Calu3 (cell line): ENCODE measurements around the gene STK4. TPM values are rescaled to one million over a fixed set of nuclear protein-coding genes. Genes with fewer than 3 reads are reported as not detected.
A peak's percentile ranks its signal among the peaks of the same experiment; 100 is the strongest.

Experiments
- BruUV-seq: library from RNA; stranded (reverse); fragments of 400-500 nt; replicated peaks from 2 replicates; lab custom pipeline; 2021; lab: Mats Ljungman, UMichigan
- CTCF ChIA-PET: fragments of 300-600 bp; sonication (Branson Sonifier 250); formaldehyde crosslinking; loops from one replicate; lab custom pipeline; 2022; ENCODE audit warnings: antibody characterized with exemption; lab: Charles Lee
- DNase-seq: peaks from one replicate; pipeline ENCODE4 v3.0.0; 2022
- H3K27ac Mint-ChIP-seq: one replicate; pipeline ENCODE4 v1.8.0; 2022; ENCODE audit warnings: mixed read lengths; ENCODE audit not compliant: unreplicated experiment
- H3K27me3 Mint-ChIP-seq: one replicate; pipeline ENCODE4 v1.8.0; 2022; ENCODE audit warnings: mixed read lengths; ENCODE audit not compliant: unreplicated experiment
- H3K36me3 Mint-ChIP-seq: one replicate; pipeline ENCODE4 v1.8.0; 2022; ENCODE audit warnings: mild to moderate bottlenecking, moderate library complexity, mixed read lengths; ENCODE audit not compliant: insufficient read depth, unreplicated experiment
- H3K4me1 Mint-ChIP-seq: one replicate; pipeline ENCODE4 v1.8.0; 2022; ENCODE audit warnings: mild to moderate bottlenecking, low read depth, mixed read lengths; ENCODE audit not compliant: unreplicated experiment
- H3K4me3 Mint-ChIP-seq: one replicate; pipeline ENCODE4 v1.8.0; 2022; ENCODE audit warnings: mild to moderate bottlenecking, low read depth, moderate library complexity, mixed read lengths; ENCODE audit not compliant: unreplicated experiment
- H3K9me3 Mint-ChIP-seq: one replicate; pipeline ENCODE4 v1.8.0; 2022; ENCODE audit warnings: low read depth, mixed read lengths; ENCODE audit not compliant: unreplicated experiment
- intact Hi-C: fragments of 100-400 bp; cut with micrococcal nuclease; formaldehyde crosslinking; loops from one replicate; pipeline ENCODE4 v1.10.0; 2022; ENCODE audit not compliant: unreplicated experiment
- total RNA-seq: library from RNA; stranded (reverse); gene quantifications from 2 replicates; pipeline ENCODE4 v1.2.3, GENCODE V29; 2022
- TF ChIP-seq, protein P1 (sequence below): fragments of 200-600 bp; IDR thresholded peaks from one replicate; pipeline ENCODE4 v1.8.0; 2022; ENCODE audit warnings: antibody characterized with exemption; ENCODE audit not compliant: unreplicated experiment

The STK4 gene
- total RNA-seq, 1 experiment from 2014 or later = 53.1 TPM

DNA sequence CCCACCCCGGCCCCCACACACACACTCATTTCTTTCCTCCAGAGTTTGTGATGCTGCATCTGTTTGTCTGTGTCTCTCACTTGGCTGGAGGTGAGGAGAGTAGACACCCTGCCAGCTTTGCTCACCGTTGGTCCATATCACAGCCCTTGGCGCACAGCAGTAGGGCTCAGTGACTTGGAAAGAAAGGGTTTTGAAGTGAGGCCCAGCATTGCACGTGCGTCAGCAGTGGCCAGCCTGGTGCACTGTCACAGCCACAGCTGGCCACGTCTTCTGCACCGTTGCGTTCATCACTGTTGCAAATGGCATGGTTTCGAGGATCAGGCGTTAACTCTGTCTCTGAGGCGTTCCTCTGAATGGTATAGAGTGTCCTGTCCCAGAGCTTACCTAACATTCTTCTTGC, 145.0 kb downstream of the STK4 start:
- TF ChIP-seq, protein P1, sequence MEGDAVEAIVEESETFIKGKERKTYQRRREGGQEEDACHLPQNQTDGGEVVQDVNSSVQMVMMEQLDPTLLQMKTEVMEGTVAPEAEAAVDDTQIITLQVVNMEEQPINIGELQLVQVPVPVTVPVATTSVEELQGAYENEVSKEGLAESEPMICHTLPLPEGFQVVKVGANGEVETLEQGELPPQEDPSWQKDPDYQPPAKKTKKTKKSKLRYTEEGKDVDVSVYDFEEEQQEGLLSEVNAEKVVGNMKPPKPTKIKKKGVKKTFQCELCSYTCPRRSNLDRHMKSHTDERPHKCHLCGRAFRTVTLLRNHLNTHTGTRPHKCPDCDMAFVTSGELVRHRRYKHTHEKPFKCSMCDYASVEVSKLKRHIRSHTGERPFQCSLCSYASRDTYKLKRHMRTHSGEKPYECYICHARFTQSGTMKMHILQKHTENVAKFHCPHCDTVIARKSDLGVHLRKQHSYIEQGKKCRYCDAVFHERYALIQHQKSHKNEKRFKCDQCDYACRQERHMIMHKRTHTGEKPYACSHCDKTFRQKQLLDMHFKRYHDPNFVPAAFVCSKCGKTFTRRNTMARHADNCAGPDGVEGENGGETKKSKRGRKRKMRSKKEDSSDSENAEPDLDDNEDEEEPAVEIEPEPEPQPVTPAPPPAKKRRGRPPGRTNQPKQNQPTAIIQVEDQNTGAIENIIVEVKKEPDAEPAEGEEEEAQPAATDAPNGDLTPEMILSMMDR = no peak
- Mint-ChIP-seq H3K4me1 (no peaks in the 10 kb centered on the region), H3K27me3 (peaks cover 29% of the 10 kb centered on the region), H3K36me3 (no peaks in the 10 kb centered on the region), H3K27ac (no peak overlapping the region), H3K9me3 (no peaks in the 10 kb centered on the region), H3K4me3 (no peak overlapping the region)
- no TSS peak for BruUV-seq
- no peak for DNase-seq
- intact Hi-C loops = no loop called here
- CTCF ChIA-PET = interaction anchor here (0.6 to 3.7 kb wide), 15 partner anchors 15 to 200 kb away, joined by 3 to 61 read pairs (median 4); partner anchors contain the start of gene TOMM34

DNA sequence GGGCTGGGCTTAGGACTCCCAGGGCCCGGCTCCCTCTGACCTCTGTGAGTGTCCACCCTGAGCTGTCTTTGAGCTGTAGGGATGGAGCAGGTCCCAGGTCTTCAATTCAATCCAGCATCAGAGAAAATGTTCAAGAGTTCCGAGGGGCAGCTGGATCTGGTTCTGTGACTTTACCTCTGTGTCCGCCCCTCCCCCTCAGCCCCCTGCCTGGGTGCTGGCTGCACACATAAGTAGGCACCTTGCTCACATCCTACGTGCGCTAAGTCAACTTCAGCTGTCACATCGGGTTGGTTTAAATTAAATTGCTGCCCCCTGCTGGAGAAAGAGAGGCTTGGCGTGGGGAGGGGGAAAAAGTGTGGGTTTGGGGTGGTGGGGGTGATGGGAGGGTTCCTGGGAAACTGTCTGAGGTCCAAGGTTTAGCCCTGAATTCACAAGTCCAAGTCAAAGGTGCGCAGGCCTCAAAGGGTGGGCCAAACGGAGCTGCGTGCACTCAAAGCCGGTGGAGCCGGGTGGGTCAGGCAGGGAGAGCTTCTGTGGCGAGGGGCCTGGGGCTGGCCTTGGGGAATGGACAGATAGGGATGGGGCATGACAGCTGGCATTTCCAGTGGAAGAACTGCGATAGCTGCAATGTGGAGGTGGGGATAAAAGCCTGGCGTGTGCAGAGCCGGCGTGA, 145.6 kb downstream of the STK4 start:
- TF ChIP-seq, protein P1 = peak; percentile 86
- intact Hi-C loops = no loop called here
- no peaks in the 10 kb centered on the region for H3K36me3 Mint-ChIP-seq
- no TSS peak for BruUV-seq
- H3K9me3 Mint-ChIP-seq = no peaks in the 10 kb centered on the region
- peak; percentile 43 for DNase-seq
- H3K27me3 Mint-ChIP-seq = peaks cover 36% of the 10 kb centered on the region
- no peak overlapping the region for H3K4me3 Mint-ChIP-seq
- H3K27ac Mint-ChIP-seq = no peak overlapping the region
- H3K4me1 Mint-ChIP-seq = no peaks in the 10 kb centered on the region
- CTCF ChIA-PET = interaction anchor here (0.6 to 3.7 kb wide), 13 partner anchors 16 to 200 kb away, joined by 3 to 61 read pairs (median 5); no protein-coding TSS in a partner anchor

DNA sequence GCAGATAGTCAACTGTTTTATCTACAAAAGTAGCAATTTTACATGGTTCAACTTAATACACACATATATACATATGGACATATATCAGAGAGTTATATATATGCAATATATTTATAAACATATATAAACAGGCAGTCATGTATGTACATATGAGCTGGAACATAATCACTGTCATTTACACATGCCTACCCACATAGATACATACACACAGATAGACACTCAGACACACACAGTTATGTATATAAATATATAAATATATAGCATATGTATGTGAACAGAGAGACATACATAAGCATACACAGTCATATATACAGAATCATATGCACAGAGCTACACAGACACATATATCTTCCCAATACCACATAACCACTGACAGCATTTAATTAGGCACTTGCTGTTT, 146.4 kb downstream of the STK4 start:
- Mint-ChIP-seq H3K4me3 (no peak overlapping the region), H3K9me3 (no peaks in the 10 kb centered on the region), H3K36me3 (no peaks in the 10 kb centered on the region), H3K27me3 (peaks cover 38% of the 10 kb centered on the region), H3K4me1 (no peaks in the 10 kb centered on the region), H3K27ac (no peak overlapping the region)
- intact Hi-C loops = no loop called here
- no peak for DNase-seq
- TF ChIP-seq, protein P1 = no peak
- CTCF ChIA-PET = interaction anchor here (0.6 to 3.7 kb wide), 8 partner anchors 8 to 188 kb away, joined by 3 to 61 read pairs (median 12); no protein-coding TSS in a partner anchor
- BruUV-seq = no TSS peak

DNA sequence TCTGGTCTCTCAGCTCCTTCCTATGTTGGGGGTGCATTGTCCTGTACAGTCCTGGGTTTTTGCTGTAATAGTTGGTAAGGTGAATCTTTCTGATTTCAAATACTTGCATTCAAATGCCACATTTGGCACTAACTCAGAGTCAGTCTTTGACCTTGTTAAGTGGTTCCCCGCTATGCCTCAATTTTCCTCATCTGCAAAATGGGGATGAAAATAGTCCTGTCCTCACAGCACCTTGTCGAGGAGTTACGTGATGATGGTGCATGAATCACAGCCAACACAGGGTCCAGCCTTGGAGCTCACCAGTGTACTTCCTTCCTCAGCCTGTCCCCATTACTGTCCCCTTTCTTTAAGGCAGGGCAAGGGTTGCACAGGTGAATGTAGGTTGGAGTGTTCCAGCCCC, 147.6 kb downstream of the STK4 start:
- no peak for DNase-seq
- Mint-ChIP-seq H3K36me3 (no peaks in the 10 kb centered on the region), H3K9me3 (no peaks in the 10 kb centered on the region), H3K27ac (no peak overlapping the region), H3K27me3 (peaks cover 38% of the 10 kb centered on the region), H3K4me3 (no peak overlapping the region), H3K4me1 (no peaks in the 10 kb centered on the region)
- CTCF ChIA-PET = interaction anchor here (1.1 to 3.7 kb wide), 4 partner anchors 10 to 116 kb away, joined by 3 to 61 read pairs (median 12); no protein-coding TSS in a partner anchor
- BruUV-seq = no TSS peak
- TF ChIP-seq, protein P1 = no peak
- intact Hi-C loops = no loop called here
